Measurements from ENCODE around the gene HOXB13. TPM values are rescaled to one million over a fixed set of nuclear protein-coding genes. Genes with fewer than 3 reads are reported as not detected.
A peak's percentile ranks its signal among the peaks of the same experiment; 100 is the strongest.

Gene HOXB13
- 6.5 and 6.9 TPM in 2 replicates for total RNA-seq (2014; rRNA removed; shearing (Covaris generic); ENCODE audit: low replicate concordance)

DNA sequence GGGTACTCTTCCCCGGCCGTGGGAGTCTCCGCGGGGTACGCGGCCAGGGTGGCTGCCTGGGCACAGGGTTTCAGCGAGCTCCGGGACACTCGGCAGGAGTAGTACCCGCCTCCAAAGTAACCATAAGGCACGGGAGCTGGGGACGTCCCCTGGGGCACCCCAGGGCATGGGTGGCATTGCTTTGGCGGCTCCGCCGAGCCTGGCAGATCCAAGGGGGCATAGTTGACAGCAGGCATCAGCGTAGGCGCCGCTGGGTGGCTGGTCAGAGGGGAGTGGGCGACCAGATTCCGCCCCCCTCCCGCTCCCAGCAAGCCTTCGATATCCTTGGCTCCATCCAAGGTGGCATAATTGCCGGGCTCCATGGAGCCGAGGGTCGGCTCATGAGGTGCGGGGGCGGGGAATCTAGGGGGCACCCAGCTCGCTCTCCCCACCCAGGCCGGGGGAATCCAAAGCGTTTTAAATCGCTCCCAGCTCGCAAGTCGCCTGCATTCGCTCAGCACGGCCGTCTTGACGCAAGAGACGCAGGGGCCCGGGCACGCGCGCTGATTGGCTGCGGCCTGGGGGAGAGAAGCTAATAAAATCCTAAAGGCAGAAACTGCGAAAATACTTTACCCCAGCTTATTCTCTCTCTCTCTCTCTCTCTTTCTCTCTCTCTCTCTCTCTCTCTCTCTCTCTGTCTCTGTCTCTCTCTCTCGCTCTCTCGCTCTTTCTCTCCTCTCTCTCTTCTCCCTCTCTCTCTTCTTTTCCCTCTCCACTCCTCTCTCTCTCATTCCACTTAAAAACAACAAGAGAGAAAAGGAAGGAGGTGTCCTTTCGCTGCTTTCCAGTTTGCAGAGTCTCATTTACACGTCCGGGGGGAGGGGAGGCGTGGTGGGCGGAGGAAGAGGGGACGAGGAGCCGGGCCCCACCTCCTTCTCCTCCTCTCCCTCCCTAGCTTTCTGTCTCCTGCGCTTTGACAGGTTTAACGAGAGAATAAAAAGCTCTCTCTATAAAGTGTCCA is at the start of gene HOXB13:
HOXB13 (minus strand) TSS at position 519 of the 1,000 bp plus-strand sequence; CDS start at position 362, 157 bp downstream.
- DNase-seq (ENCODE audit: low read depth): peak; percentile 74
- in situ Hi-C loops (cut with HindIII; ENCODE audit: low pct_unique_long_range_greater_than_20kb, low sequenced_read_pairs): no loop called here

GRCh38 chr17:48776602-48777001 is 48.1 kb upstream of the HOXB13 start:
- DNase-seq (ENCODE audit: low read depth): no peak
- in situ Hi-C loops (cut with HindIII; ENCODE audit: low pct_unique_long_range_greater_than_20kb, low sequenced_read_pairs): no loop called here

- DNase-seq (ENCODE audit: low read depth): no peak
- in situ Hi-C loops (cut with HindIII; ENCODE audit: low pct_unique_long_range_greater_than_20kb, low sequenced_read_pairs): no loop called here
These were observed 44.7 kb upstream of the HOXB13 start for GRCh38 chr17:48773245-48773644.

DNA sequence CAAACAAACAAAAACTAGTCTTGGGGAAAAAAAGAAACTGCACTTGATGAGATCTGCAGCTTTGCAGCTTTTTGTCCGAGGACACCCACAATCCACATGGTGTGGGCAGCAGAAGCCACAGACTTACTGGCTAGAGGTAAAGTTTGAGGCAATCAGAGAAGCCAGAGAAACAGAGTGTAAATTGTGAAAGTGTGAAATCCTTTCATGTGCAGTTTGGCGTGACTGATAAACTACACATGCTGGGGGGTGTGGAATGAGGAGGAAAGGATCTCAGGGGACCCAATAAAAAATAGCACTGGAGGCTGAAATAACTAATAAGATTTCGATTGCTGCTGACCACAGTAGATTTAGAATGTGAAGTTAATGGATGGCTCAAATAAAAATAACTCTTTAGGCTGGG is 42.4 kb upstream of the HOXB13 start:
- DNase-seq (ENCODE audit: low read depth): no peak
- in situ Hi-C loops (cut with HindIII; ENCODE audit: low pct_unique_long_range_greater_than_20kb, low sequenced_read_pairs): no loop called here

DNA sequence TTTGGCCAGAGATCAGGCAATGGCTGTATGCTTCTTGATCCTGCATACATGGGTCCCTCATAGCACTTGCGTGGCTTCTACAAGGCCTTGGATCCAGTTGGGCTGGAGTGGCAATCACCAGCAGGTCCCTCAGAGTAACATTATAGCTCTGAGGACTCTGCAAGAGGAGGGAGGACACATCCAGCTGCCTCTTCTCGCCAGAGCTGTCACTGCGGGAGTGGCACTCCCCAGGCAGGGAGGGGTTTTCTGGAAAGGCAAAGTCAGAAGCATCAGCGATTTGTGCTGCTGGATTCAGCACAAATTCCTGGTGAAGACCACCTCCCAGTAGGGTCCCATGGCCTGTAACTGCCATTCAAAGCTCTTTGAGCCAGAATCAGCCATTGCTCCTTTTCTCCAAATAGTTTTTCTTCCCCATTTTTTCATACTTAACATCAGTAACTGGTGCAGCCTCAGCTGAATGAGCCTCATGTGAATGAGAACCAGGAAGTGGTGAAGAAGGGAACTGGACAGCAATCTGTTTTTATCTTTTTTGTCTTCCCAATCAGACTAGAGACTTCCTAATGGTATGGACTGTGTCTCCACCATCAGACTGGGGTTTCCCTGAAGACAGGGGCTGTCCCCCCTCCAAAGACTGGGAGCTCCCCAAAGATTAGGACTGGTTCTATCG is 40.6 kb upstream of the HOXB13 start:
- in situ Hi-C loops (cut with HindIII; ENCODE audit: low pct_unique_long_range_greater_than_20kb, low sequenced_read_pairs): no loop called here
- DNase-seq (ENCODE audit: low read depth): no peak

GRCh38 chr17:48767263-48767774 is 38.8 kb upstream of the HOXB13 start:
- no peak for DNase-seq (ENCODE audit: low read depth)
- in situ Hi-C loops (cut with HindIII; ENCODE audit: low pct_unique_long_range_greater_than_20kb, low sequenced_read_pairs): no loop called here

DNA sequence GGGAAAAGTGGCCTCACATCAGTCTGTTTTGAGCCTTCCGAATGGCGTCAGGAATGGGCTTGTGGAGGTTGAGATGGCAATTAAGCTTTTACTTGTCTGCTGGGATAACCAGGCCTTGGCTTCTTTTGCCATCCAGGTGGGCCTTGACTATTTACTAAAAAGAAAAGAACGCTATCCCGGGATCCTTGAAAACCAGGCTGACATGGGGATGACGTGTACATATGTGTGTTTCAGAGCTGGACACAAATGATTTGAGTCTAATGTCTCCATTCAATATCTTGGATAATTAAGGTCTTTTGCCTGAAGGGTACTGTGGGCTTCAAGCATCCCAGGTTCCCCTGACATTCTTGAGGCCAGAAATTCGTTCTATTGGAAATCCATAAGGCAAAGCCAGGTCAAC is 32.6 kb upstream of the HOXB13 start:
- in situ Hi-C loops (cut with HindIII; ENCODE audit: low pct_unique_long_range_greater_than_20kb, low sequenced_read_pairs): no loop called here
- DNase-seq (ENCODE audit: low read depth): no peak

DNA sequence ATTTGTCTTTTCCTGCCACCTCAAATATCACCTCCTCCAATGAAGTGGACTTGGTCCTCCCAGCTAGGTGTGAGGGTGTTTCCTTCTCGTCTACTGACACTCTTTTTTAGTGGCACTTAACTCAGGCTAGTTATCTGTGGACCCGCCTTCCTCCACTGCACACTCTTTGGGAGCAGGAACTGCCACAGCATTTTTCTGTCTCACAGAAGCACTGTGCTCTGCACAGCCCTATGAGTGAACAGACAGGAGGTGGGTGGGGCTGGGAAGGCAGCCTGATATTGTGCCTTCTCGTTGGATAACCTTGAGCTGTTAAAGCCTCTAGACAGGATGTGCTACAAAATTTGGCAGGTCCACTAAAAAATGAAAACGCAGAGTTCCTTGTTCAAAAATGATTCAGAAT is 31.9 kb upstream of the HOXB13 start:
- in situ Hi-C loops (cut with HindIII; ENCODE audit: low pct_unique_long_range_greater_than_20kb, low sequenced_read_pairs): no loop called here
- DNase-seq (ENCODE audit: low read depth): no peak

DNA sequence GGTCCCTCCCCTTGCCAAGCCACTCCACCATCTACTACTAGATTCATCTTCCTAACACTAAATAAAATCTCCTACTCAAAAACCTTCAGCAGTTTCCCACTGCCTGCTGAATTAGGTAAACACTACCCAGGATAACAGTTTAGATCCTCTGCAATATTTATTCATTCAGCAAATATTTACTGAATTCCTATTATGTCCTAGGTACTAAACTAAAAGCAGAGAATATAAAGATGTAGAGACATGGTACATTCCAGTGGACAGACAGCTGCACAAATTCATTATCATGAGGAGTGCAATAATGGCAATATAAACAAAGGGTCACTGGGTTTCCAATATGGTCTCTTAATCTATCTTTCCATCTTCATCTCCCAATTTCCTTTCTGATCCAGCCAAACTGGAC is 30.7 kb upstream of the HOXB13 start:
- no peak for DNase-seq (ENCODE audit: low read depth)
- in situ Hi-C loops (cut with HindIII; ENCODE audit: low pct_unique_long_range_greater_than_20kb, low sequenced_read_pairs): no loop called here

- in situ Hi-C loops (cut with HindIII; ENCODE audit: low pct_unique_long_range_greater_than_20kb, low sequenced_read_pairs): no loop called here
- DNase-seq (ENCODE audit: low read depth): no peak
These were observed 29.0 kb upstream of the HOXB13 start for GRCh38 chr17:48757524-48757961.

DNA sequence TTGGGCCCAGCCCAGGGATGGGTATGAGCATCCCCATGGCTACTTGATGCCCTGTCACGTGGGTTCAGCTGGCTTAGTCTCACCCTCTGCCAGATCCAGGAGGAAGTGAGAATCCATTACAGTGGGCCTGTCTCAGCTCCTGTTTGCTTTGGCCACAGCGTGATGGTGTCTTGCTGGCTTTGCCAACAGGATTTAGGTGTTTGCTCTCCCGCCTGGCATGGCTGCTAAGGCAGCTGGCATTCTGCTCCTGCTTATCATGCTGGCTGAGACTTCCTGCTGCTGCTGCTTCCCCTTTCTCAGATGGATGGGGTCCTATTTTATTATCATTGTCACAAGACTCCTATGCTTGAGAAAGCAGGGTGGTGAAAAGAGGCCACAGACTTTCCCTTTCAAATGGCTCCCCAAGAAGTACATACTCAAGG is 28.3 kb upstream of the HOXB13 start:
- no peak for DNase-seq (ENCODE audit: low read depth)
- in situ Hi-C loops (cut with HindIII; ENCODE audit: low pct_unique_long_range_greater_than_20kb, low sequenced_read_pairs): no loop called here

- DNase-seq (ENCODE audit: low read depth): no peak
- in situ Hi-C loops (cut with HindIII; ENCODE audit: low pct_unique_long_range_greater_than_20kb, low sequenced_read_pairs): no loop called here
These were observed 26.8 kb upstream of the HOXB13 start for GRCh38 chr17:48755356-48755755.

DNA sequence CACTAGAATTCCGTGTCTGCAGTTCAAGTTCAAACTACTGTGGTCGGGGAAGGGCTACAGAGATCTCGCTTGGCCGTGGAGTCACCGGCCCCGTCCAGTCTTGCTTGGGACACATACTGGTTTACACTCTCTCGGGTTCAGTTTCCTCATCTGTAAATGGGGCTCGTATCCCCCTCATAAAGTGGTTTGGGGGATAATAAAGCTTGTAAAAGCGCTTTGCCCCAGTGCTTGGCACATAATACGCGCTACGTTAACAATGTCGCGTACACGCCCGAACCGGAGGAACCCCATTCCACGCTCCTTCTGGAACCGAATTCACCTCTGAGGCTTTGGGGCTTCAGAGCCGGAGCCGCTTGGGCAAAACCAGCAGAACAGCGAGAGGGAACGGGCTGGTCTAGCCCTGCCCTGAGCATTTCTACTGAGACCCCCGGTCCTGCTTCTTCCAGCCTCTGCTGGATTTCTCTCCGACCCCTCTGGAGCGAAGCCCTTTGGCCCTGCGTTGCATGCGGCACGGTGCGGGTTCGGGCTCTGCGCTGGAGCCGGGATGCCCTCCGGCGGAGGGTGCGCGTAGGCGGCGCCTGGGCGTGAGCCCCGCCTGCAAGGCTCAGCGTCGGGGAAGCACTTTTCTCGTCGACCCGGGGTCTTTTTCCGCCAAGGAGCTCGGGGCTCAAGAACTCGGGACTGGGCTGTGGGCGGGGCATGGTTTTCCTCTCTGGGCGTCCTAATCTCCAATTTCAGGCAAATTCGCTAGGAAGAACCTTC is 26.1 kb upstream of the HOXB13 start:
- in situ Hi-C loops (cut with HindIII; ENCODE audit: low pct_unique_long_range_greater_than_20kb, low sequenced_read_pairs): no loop called here
- no peak for DNase-seq (ENCODE audit: low read depth)

DNA sequence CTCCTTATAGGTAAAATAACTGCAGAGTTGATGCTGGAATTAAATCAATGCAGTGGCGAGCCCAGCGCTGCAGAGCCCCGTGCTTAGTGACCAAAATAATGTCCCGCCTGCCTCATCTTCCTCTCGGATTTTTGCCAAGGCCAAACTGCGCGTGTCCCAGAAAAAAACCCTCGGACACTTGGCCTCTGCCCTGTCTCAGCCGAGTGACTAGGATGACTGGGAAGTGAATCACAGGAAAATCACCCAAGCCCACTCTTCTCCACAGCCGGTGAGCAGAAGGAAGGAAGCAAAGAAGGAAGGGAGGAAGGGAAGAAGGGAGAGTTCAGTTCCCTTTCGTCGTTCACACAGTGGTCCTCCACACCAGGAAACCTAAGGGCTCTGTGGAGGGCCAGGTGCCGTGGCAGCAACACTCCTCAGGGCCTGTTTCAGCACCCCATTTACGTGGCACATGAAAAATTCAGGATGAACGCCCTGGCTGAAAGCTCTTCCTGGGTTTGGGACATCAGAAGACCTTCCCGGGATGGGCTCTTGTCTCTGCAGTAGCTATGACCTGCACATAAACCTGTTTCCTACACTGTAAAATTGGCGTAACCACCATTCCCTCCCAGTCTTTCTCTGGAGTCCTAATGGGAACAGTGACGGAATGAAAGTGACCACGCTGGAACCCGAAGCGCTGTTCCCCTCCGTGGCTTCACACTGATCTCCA is 25.4 kb upstream of the HOXB13 start:
- DNase-seq (ENCODE audit: low read depth): peak; percentile 14
- in situ Hi-C loops (cut with HindIII; ENCODE audit: low pct_unique_long_range_greater_than_20kb, low sequenced_read_pairs): no loop called here

GRCh38 chr17:48752399-48753288 is 24.1 kb upstream of the HOXB13 start:
- no peak for DNase-seq (ENCODE audit: low read depth)
- in situ Hi-C loops (cut with HindIII; ENCODE audit: low pct_unique_long_range_greater_than_20kb, low sequenced_read_pairs): no loop called here

DNA sequence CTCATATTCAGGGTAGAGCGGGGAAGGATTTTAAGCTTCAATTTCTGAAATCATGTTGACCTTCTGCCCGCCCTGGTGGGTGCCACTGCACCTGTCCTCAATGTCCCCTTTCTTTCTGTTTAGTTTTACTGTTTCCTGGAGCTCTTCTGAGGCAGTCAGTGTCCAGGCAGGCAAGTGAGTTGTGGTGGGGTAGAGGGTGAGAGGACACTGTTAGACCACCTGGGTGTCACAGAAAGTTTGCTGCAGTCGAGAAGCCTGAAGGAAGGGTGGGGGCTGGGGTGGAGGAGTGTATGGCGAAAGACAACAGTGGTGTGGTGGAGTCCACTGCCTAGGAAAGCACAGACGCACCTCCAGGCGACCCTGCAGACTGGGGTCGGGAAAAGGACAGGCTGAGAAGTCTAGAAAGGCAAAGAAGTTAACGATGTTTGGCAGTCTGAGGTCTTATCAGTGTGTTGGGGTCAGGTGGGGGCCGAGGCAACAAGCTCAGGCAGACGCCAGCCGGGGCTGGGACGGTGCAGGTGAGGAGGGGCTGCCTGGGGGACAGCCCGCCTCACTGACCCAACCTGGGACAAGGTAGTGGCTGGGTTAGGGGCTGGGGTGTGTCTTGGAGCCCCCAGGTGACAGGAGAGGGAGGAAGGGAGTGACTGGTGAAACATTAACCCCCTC is 23.3 kb upstream of the HOXB13 start:
- in situ Hi-C loops (cut with HindIII; ENCODE audit: low pct_unique_long_range_greater_than_20kb, low sequenced_read_pairs): no loop called here
- no peak for DNase-seq (ENCODE audit: low read depth)

Measured in Caki2 (cell line).